ENCODE data around the gene SUPT6H. TPM values are rescaled to one million over a fixed set of nuclear protein-coding genes. Genes with fewer than 3 reads are reported as not detected.

Gene SUPT6H
- total and polyA plus RNA-seq, 9 of the 15 experiments (the other 6 are each of a cell fraction or from before 2014, with no cell fraction given) = 1.7 to 77.7 (median 49.2) TPM

- TF ChIP-seq RREB1 (CRISPR knock-in tag; IDR thresholded peaks at IDR 0.05) (no peak), E2F3 (CRISPR knock-in tag; IDR thresholded peaks at IDR 0.05) (0 out of 2 replicates have a peak, but pooled peaks have one; percentile 16), ETV1 (tag; conservative IDR thresholded peaks at IDR 0.05; ENCODE audit: low read depth) (no peak), JUNB (CRISPR knock-in tag; conservative IDR thresholded peaks at IDR 0.05) (no peak), NUFIP1 (IDR thresholded peaks at IDR 0.05; ENCODE audit: partially characterized antibody) (no peak), ZFP1 (CRISPR knock-in tag; IDR thresholded peaks at IDR 0.05) (no peak), SMAD3 (CRISPR knock-in tag; conservative IDR thresholded peaks at IDR 0.05) (no peak), HOMEZ (CRISPR knock-in tag; IDR thresholded peaks at IDR 0.05) (0 out of 2 replicates have a peak, but pooled peaks have one; percentile 21), ZNF586 (CRISPR knock-in tag; conservative IDR thresholded peaks at IDR 0.05) (no peak), CXXC5 (CRISPR knock-in tag; IDR thresholded peaks at IDR 0.05) (no peak)
- TF ChIP-seq, protein P1, sequence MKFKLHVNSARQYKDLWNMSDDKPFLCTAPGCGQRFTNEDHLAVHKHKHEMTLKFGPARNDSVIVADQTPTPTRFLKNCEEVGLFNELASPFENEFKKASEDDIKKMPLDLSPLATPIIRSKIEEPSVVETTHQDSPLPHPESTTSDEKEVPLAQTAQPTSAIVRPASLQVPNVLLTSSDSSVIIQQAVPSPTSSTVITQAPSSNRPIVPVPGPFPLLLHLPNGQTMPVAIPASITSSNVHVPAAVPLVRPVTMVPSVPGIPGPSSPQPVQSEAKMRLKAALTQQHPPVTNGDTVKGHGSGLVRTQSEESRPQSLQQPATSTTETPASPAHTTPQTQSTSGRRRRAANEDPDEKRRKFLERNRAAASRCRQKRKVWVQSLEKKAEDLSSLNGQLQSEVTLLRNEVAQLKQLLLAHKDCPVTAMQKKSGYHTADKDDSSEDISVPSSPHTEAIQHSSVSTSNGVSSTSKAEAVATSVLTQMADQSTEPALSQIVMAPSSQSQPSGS (CRISPR knock-in tag; IDR thresholded peaks at IDR 0.05) = no peak
- TF ChIP-seq, protein P2, sequence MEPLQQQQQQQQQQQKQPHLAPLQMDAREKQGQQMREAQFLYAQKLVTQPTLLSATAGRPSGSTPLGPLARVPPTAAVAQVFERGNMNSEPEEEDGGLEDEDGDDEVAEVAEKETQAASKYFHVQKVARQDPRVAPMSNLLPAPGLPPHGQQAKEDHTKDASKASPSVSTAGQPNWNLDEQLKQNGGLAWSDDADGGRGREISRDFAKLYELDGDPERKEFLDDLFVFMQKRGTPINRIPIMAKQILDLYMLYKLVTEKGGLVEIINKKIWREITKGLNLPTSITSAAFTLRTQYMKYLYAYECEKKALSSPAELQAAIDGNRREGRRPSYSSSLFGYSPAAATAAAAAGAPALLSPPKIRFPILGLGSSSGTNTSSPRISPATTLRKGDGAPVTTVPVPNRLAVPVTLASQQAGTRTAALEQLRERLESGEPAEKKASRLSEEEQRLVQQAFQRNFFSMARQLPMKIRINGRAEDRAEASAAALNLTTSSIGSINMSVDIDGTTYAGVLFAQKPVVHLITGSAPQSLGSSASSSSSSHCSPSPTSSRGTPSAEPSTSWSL (CRISPR knock-in tag; IDR thresholded peaks at IDR 0.05; ENCODE audit: borderline replicate concordance) = 0 out of 2 replicates have a peak, but pooled peaks have one; percentile 31
- TF ChIP-seq, protein P3, sequence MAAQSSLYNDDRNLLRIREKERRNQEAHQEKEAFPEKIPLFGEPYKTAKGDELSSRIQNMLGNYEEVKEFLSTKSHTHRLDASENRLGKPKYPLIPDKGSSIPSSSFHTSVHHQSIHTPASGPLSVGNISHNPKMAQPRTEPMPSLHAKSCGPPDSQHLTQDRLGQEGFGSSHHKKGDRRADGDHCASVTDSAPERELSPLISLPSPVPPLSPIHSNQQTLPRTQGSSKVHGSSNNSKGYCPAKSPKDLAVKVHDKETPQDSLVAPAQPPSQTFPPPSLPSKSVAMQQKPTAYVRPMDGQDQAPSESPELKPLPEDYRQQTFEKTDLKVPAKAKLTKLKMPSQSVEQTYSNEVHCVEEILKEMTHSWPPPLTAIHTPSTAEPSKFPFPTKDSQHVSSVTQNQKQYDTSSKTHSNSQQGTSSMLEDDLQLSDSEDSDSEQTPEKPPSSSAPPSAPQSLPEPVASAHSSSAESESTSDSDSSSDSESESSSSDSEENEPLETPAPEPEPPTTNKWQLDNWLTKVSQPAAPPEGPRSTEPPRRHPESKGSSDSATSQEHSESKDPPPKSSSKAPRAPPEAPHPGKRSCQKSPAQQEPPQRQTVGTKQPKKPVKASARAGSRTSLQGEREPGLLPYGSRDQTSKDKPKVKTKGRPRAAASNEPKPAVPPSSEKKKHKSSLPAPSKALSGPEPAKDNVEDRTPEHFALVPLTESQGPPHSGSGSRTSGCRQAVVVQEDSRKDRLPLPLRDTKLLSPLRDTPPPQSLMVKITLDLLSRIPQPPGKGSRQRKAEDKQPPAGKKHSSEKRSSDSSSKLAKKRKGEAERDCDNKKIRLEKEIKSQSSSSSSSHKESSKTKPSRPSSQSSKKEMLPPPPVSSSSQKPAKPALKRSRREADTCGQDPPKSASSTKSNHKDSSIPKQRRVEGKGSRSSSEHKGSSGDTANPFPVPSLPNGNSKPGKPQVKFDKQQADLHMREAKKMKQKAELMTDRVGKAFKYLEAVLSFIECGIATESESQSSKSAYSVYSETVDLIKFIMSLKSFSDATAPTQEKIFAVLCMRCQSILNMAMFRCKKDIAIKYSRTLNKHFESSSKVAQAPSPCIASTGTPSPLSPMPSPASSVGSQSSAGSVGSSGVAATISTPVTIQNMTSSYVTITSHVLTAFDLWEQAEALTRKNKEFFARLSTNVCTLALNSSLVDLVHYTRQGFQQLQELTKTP (IDR thresholded peaks at IDR 0.05; ENCODE audit: low read depth in 1 of 2, partially characterized antibody in 2 of 2) = no peak
Observed at GRCh38 chr17:28662527-28662829, 473 bp downstream of the SUPT6H start (continued).

Measured in K562 (cell line).